Activated CD8-positive, alpha-beta memory T cell treated with anti-CD3 and anti-CD28 coated beads, Interleukin-2, amount 50 U/mL, for 1 hour (primary cell): ENCODE results near the gene GORASP2.

Experiments
- DNase-seq: peaks from one replicate; pipeline ENCODE4 v3.0.0-alpha.2; 2020; ENCODE audit errors: extremely low read depth

The GORASP2 gene

DNA sequence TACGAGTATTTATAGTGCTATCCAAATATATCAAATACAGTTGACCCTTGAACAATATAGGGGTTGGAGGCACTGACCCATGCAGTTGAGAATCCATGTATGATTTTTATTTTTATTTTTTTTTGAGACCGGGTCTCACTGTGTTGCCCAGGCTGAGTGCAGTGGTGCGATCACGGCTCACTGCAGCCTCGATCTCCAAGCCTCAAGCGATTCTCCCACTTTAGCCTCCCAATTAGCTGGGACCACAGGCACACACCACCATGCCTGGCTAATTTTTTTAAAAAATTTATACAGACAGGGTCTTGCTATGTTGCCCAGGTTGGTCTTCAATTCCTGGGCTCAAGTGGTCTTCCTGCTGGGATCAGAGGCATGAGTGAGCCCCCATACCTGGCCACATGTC, 70.6 kb downstream of the GORASP2 start:
- DNase-seq: no peak

DNA sequence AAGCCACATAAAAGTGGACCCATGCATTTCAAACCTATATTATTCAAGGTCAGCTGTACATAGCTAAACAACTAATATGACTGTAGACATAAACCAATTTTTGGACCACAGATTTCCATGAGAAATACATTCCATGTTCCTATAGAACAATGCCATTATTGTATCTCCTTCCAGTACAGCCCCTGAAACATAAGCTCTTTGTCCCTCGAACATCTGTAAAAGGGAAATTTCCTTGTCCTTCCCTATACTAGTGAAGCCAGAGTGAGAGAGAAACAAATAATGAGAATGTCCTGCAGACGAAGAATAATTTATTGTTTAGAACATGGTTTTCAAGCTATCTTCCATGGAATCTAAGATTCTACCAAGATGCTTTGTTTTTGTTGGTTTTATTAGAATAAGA, 75.3 kb downstream of the GORASP2 start:
- no peak for DNase-seq

DNA sequence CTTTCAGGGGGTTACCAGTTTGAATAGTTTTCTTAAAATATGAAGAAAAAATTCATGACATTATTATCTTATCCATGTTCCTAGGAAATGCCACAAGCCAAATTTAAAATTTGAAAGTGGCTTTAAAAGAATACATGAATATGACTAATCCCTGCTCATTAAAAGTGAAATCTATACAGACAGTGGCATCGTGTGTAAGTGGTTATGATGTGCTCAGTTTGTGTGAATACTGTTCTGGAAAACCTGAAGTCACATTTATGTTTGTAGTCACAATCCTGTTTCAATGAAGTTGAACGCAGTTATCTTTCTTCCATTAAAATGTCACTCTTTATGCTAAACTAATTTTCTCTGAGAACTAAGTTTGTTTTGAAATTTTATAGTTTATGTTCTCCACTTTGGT, 75.8 kb downstream of the GORASP2 start:
- no peak for DNase-seq

DNA sequence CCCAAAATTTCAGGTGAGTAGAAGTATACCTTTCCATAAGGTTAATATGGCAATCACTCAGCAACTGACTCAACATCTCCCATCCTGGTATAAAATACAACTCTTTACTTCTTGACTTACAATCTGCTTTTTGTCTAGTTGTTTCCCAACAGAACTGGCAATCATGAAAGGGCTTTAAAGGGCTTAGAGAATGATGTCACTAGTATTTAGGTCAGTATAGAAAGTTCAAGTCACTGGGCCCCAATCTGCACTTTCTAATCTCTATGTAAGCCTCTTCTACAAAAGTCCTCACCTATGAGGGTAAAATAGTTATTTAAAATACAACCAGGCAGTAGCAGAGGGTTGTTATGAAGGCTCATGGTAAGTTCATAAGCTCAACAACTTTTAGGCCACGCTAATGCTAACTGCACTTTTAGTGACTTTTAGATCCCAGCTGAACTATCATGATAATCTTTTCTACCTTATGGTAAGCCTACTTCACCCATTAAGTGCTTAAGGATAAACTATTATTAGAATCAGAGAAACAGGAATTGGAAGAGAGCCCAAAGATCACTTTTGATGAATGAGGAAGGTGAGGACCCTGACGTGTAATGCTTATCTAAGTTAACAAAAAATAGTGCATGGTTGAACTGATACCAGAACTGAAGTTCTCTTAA, 79.6 kb downstream of the GORASP2 start:
- no peak for DNase-seq

DNA sequence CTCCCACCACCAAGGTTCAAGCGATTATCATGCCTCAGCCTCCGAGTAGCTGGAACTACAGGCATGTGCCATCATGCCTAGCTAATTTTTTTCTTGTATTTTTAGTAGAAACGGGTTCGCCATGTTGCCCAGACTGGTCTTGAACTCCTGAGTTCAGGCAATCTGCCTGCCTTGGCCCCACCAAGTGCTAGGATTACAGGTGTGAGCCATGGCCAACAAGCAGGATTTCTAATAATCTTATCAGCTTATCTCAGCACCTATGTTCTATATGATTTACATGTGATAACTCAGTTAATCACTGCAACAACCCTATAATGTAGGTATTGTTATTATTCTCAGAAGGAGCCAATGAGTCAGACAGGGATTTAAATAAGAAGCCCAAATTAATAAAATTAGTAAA, 80.3 kb downstream of the GORASP2 start:
- no peak for DNase-seq

DNA sequence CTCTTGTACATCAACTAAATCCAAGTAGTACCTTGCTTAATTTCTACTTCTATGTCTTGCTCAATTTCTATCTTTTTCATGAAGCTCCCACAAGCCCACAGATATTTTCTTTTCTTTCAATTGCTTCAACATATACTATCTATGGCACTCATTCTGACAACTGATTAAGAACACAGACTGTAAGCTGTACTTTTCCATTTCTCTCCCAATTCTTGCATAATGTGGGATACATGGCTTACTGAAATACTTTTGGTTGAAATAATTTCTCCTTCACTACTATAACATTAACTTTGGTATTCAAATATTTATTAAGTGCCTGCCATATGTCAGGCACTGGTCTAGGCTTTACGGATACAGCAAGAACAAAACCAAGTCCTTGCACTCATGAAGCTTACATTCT, 84.8 kb downstream of the GORASP2 start:
- no peak for DNase-seq

DNA sequence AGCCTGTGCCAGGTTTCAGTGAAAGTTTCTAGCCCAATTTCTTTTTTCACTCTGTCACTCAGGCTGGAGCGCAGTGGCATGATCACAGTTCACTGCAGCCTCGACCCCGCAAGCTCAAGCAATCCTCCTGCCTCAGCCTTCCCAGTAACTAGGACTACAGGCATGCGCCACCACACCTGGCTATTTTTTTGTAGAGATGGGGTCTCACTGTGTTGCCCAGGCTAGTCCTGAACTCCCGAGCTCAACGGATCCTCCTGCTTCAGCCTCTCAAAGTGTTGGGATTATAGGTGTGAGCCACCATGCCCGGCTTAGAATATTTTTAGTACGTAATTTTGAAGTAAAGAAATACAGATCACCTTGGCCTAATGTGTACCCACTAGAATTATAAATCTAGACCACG, 87.1 kb downstream of the GORASP2 start:
- DNase-seq: no peak
